MG63 (cell line): ENCODE data around the gene IGFLR1. TPM values are rescaled to one million over a fixed set of nuclear protein-coding genes. Genes with fewer than 3 reads are reported as not detected.

Experiments
- DNase-seq: peaks from one replicate; pipeline ENCODE4 v3.0.0-alpha.2; 2020
- H3K27me3 ChIP-seq: fragments of 250-450 bp; sonication (Bioruptor Pico); 2 replicates; pipeline ENCODE4 v1.5.1; 2020; ENCODE audit warnings: mild to moderate bottlenecking, moderate library complexity
- H3K36me3 ChIP-seq: fragments of 250-450 bp; sonication (Bioruptor Pico); 2 replicates; pipeline ENCODE4 v1.5.1; 2020; ENCODE audit warnings: mild to moderate bottlenecking, moderate library complexity
- H3K4me3 ChIP-seq: fragments of 250-450 bp; sonication (Bioruptor Pico); 2 replicates; pipeline ENCODE4 v1.5.1; 2020; ENCODE audit warnings: mild to moderate bottlenecking, moderate library complexity
- H3K9me3 ChIP-seq: fragments of 250-450 bp; sonication (Bioruptor Pico); 2 replicates; pipeline ENCODE4 v1.5.1; 2020; ENCODE audit warnings: mild to moderate bottlenecking, moderate library complexity
- total RNA-seq: library from RNA; depleted of rRNA; stranded (reverse); fragments of >200 nt; shearing (Covaris generic); gene quantifications from 2 replicates; pipeline ENCODE4 v1.2.3, GENCODE V29; 2014; ENCODE audit warnings: low replicate concordance

Gene IGFLR1
- total RNA-seq, 1 experiment from 2014 or later = 2.4 TPM

GRCh38 chr19:35722897-35723296 lies 19.4 kb downstream of the IGFLR1 start:
- H3K9me3 ChIP-seq = no peaks in the 10 kb centered on the region

GRCh38 chr19:35722461-35722860 lies 19.8 kb downstream of the IGFLR1 start:
- no peak overlapping the region for H3K4me3 ChIP-seq
- H3K27me3 ChIP-seq = no peaks in the 10 kb centered on the region
- DNase-seq = no peak
- no peaks in the 10 kb centered on the region for H3K9me3 ChIP-seq
- H3K36me3 ChIP-seq = peaks cover 84% of the 10 kb centered on the region

More at GRCh38 chr19:35722897-35723296, 19.4 kb downstream of the IGFLR1 start:
- DNase-seq = no peak
- H3K36me3 ChIP-seq = peaks cover 88% of the 10 kb centered on the region
- H3K27me3 ChIP-seq = no peaks in the 10 kb centered on the region
- H3K4me3 ChIP-seq = no peak overlapping the region

- no peak for DNase-seq
- no peaks in the 10 kb centered on the region for H3K27me3 ChIP-seq
- no peaks in the 10 kb centered on the region for H3K9me3 ChIP-seq
- H3K4me3 ChIP-seq = no peak overlapping the region
- peaks cover 74% of the 10 kb centered on the region for H3K36me3 ChIP-seq
These were observed 20.9 kb downstream of the IGFLR1 start for GRCh38 chr19:35721374-35721773.

- H3K36me3 ChIP-seq = peaks cover 67% of the 10 kb centered on the region
- DNase-seq = no peak
- no peaks in the 10 kb centered on the region for H3K27me3 ChIP-seq
- no peaks in the 10 kb centered on the region for H3K9me3 ChIP-seq
- no peak overlapping the region for H3K4me3 ChIP-seq
These were observed 21.6 kb downstream of the IGFLR1 start for GRCh38 chr19:35720648-35721047.

GRCh38 chr19:35720163-35720524 lies 22.1 kb downstream of the IGFLR1 start:
- Histone ChIP-seq H3K4me3 (no peak overlapping the region), H3K9me3 (no peaks in the 10 kb centered on the region), H3K27me3 (no peaks in the 10 kb centered on the region), H3K36me3 (peaks cover 62% of the 10 kb centered on the region)
- no peak for DNase-seq

GRCh38 chr19:35719402-35720162 lies 22.7 kb downstream of the IGFLR1 start:
- Histone ChIP-seq H3K9me3 (no peaks in the 10 kb centered on the region), H3K36me3 (peaks cover 56% of the 10 kb centered on the region), H3K4me3 (peak overlapping the region; percentile 86), H3K27me3 (no peaks in the 10 kb centered on the region)
- no peak for DNase-seq

- Histone ChIP-seq H3K4me3 (peak overlapping the region; percentile 86), H3K36me3 (peaks cover 45% of the 10 kb centered on the region), H3K27me3 (no peaks in the 10 kb centered on the region), H3K9me3 (no peaks in the 10 kb centered on the region)
- peak; percentile 45 for DNase-seq
These were observed 23.8 kb downstream of the IGFLR1 start for GRCh38 chr19:35718345-35719041.

- no peaks in the 10 kb centered on the region for H3K9me3 ChIP-seq
- H3K36me3 ChIP-seq = peaks cover 39% of the 10 kb centered on the region
- peak within 1 kb of the TSS; percentile 89 for H3K4me3 ChIP-seq
- H3K27me3 ChIP-seq = no peaks in the 10 kb centered on the region
- DNase-seq = peak; percentile 98
These were observed 24.4 kb downstream of the IGFLR1 start, which contains the start of gene KMT2B for GRCh38 chr19:35717665-35718344. Gene KMT2B (plus strand): TSS chr19:35718003. CDS start chr19:35718019, 16 bp downstream.

- no peaks in the 10 kb centered on the region for H3K9me3 ChIP-seq
- peak overlapping the region; percentile 89 for H3K4me3 ChIP-seq
- peaks cover 31% of the 10 kb centered on the region for H3K36me3 ChIP-seq
- no peaks in the 10 kb centered on the region for H3K27me3 ChIP-seq
- peak; percentile 92 for DNase-seq
These were observed 25.2 kb downstream of the IGFLR1 start for GRCh38 chr19:35716801-35717664.

GRCh38 chr19:35715981-35716800 lies 26.1 kb downstream of the IGFLR1 start:
- Histone ChIP-seq H3K4me3 (peak overlapping the region; percentile 89), H3K9me3 (no peaks in the 10 kb centered on the region), H3K27me3 (no peaks in the 10 kb centered on the region), H3K36me3 (peaks cover 22% of the 10 kb centered on the region)
- DNase-seq = peak; percentile 55

GRCh38 chr19:35715355-35715809 lies 26.9 kb downstream of the IGFLR1 start:
- H3K27me3 ChIP-seq = no peaks in the 10 kb centered on the region
- H3K9me3 ChIP-seq = no peaks in the 10 kb centered on the region
- H3K36me3 ChIP-seq = peaks cover 19% of the 10 kb centered on the region
- H3K4me3 ChIP-seq = peak overlapping the region; percentile 89; the same call in 1 of the 2 replicates
- DNase-seq = no peak

- no peak for DNase-seq
- H3K4me3 ChIP-seq = no peak overlapping the region
These were observed 27.5 kb downstream of the IGFLR1 start for GRCh38 chr19:35714601-35715354.

GRCh38 chr19:35713904-35714495 lies 28.3 kb downstream of the IGFLR1 start:
- DNase-seq = no peak
- no peaks in the 10 kb centered on the region for H3K9me3 ChIP-seq
- no peak overlapping the region for H3K4me3 ChIP-seq
- no peaks in the 10 kb centered on the region for H3K27me3 ChIP-seq
- peaks cover 7% of the 10 kb centered on the region for H3K36me3 ChIP-seq

More at GRCh38 chr19:35714601-35715354, 27.5 kb downstream of the IGFLR1 start:
- Histone ChIP-seq H3K9me3 (no peaks in the 10 kb centered on the region), H3K27me3 (no peaks in the 10 kb centered on the region), H3K36me3 (peaks cover 14% of the 10 kb centered on the region)

GRCh38 chr19:35713506-35713850 lies 28.8 kb downstream of the IGFLR1 start:
- DNase-seq = no peak
- H3K4me3 ChIP-seq = no peak overlapping the region
- peaks cover 2% of the 10 kb centered on the region for H3K36me3 ChIP-seq
- no peaks in the 10 kb centered on the region for H3K9me3 ChIP-seq
- no peaks in the 10 kb centered on the region for H3K27me3 ChIP-seq
